ENCODE data around the gene SMCHD1.

Gene SMCHD1

GRCh38 chr18:2704541-2704940 is 49.0 kb downstream of the SMCHD1 start:
- TF ChIP-seq ZFX (IDR thresholded peaks at IDR 0.05), result no peak
- no peak for TF ChIP-seq CTCF (conservative IDR thresholded peaks at IDR 0.05)
- H3K27ac ChIP-seq, result no peak overlapping the region

GRCh38 chr18:2706903-2707302 is 51.4 kb downstream of the SMCHD1 start:
- TF ChIP-seq ZFX (IDR thresholded peaks at IDR 0.05) (no peak), CTCF (conservative IDR thresholded peaks at IDR 0.05) (no peak)
- no peak overlapping the region for H3K27ac ChIP-seq

- no peak overlapping the region for H3K27ac ChIP-seq
- TF ChIP-seq ZFX (IDR thresholded peaks at IDR 0.05), result no peak
- TF ChIP-seq CTCF (conservative IDR thresholded peaks at IDR 0.05), result no peak
Measured at GRCh38 chr18:2707551-2708168, 52.1 kb downstream of the SMCHD1 start.

- no peak overlapping the region for H3K27ac ChIP-seq
- no peak for TF ChIP-seq ZFX (IDR thresholded peaks at IDR 0.05)
- TF ChIP-seq CTCF (conservative IDR thresholded peaks at IDR 0.05), result no peak
Measured at GRCh38 chr18:2709316-2709715, 53.8 kb downstream of the SMCHD1 start.

GRCh38 chr18:2714140-2714539 is 58.6 kb downstream of the SMCHD1 start:
- H3K27ac ChIP-seq, result no peak overlapping the region
- TF ChIP-seq ZFX (IDR thresholded peaks at IDR 0.05), result no peak

GRCh38 chr18:2715990-2716389 is 60.5 kb downstream of the SMCHD1 start:
- H3K27ac ChIP-seq, result 0 out of 2 replicates have a peak overlapping the region, but pooled peaks have one; percentile 2
- TF ChIP-seq CTCF (conservative IDR thresholded peaks at IDR 0.05), result no peak
- no peak for TF ChIP-seq ZFX (IDR thresholded peaks at IDR 0.05)

GRCh38 chr18:2716394-2717326 is 61.1 kb downstream of the SMCHD1 start:
- TF ChIP-seq ZFX (IDR thresholded peaks at IDR 0.05) (no peak), CTCF (conservative IDR thresholded peaks at IDR 0.05) (no peak)
- 0 out of 2 replicates have a peak overlapping the region, but pooled peaks have one; percentile 2 for H3K27ac ChIP-seq

Measured in C4-2B (cell line).